GM23338 (cell line): Measurements from ENCODE around the gene TDRD1.

Experiments
- EZH2 ChIP-seq: fragments of 200-600 bp; sonication (generic); IDR thresholded peaks from one replicate; pipeline ENCODE4 v1.8.0; 2017; ENCODE audit warnings: antibody characterized with exemption, mild to moderate bottlenecking, low read depth; ENCODE audit not compliant: unreplicated experiment
- EZH2phosphoT487 ChIP-seq: fragments of 200-600 bp; sonication (generic); IDR thresholded peaks from one replicate; pipeline ENCODE4 v1.8.1; 2018; ENCODE audit warnings: antibody characterized with exemption; ENCODE audit not compliant: unreplicated experiment
- JUNB ChIP-seq: IDR thresholded peaks from one replicate; pipeline ENCODE4 v1.6.1; 2016; ENCODE audit warnings: antibody characterized with exemption; ENCODE audit not compliant: unreplicated experiment
- POLR2AphosphoS5 ChIP-seq: IDR thresholded peaks from 2 replicates; pipeline ENCODE4 v1.6.1; 2016; ENCODE audit warnings: antibody characterized with exemption, low read depth
- STAT1 ChIP-seq: IDR thresholded peaks from one replicate; pipeline ENCODE4 v1.6.1; 2016; ENCODE audit warnings: antibody characterized with exemption; ENCODE audit not compliant: unreplicated experiment
- ZNF331 ChIP-seq: fragments of 250-450 bp; sonication (Bioruptor Pico); IDR thresholded peaks from 2 replicates; pipeline ENCODE4 v1.5.0; 2020; ENCODE audit warnings: low read depth, mild to moderate bottlenecking, moderate library complexity
- TF ChIP-seq, protein P1 (sequence below), 2 experiments: fragments of 200-600 bp in 1 of 2; sonication (generic) in 1 of 2; conservative IDR thresholded peaks; 2 replicates each; pipeline versions ENCODE4 v1.5.1 to v1.6.1; 2016 to 2017; ENCODE audit warnings: antibody characterized with exemption in 2 of 2, low read depth in 2 of 2, mild to moderate bottlenecking in 2 of 2, moderate library complexity in 1 of 2
- TF ChIP-seq, protein P2 (sequence below): fragments of 250-450 bp; sonication (Bioruptor Pico); IDR thresholded peaks from 2 replicates; pipeline ENCODE4 v1.5.0; 2020; ENCODE audit warnings: mild to moderate bottlenecking, moderate library complexity
- TF ChIP-seq, protein P3 (sequence below): IDR thresholded peaks from one replicate; pipeline ENCODE4 v1.6.1; 2018; ENCODE audit warnings: antibody characterized with exemption; ENCODE audit not compliant: unreplicated experiment

DNA sequence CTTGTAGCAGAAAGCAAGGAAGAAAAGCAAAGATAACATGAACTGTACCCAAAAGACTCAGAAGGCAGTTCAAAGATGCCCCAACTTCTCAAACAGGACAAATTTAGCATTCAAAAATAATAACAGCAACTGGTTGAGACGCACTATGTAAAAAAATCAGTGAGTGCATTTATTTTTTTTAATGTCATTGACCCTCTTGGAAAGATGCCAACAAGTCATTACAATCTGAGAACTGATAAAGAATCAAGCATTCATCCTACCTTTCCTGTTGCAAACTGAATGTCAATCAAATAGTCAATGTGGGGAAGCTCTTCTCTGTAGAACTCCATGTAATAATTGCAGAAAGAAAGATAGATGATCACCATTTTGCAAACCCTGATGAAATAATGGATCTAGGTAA, 3.5 kb upstream of the TDRD1 start:
- TF ChIP-seq EZH2 (no peak), POLR2AphosphoS5 (no peak), ZNF331 (CRISPR knock-in tag) (no peak), EZH2phosphoT487 (no peak), JUNB (no peak), STAT1 (no peak)
- TF ChIP-seq, protein P1, sequence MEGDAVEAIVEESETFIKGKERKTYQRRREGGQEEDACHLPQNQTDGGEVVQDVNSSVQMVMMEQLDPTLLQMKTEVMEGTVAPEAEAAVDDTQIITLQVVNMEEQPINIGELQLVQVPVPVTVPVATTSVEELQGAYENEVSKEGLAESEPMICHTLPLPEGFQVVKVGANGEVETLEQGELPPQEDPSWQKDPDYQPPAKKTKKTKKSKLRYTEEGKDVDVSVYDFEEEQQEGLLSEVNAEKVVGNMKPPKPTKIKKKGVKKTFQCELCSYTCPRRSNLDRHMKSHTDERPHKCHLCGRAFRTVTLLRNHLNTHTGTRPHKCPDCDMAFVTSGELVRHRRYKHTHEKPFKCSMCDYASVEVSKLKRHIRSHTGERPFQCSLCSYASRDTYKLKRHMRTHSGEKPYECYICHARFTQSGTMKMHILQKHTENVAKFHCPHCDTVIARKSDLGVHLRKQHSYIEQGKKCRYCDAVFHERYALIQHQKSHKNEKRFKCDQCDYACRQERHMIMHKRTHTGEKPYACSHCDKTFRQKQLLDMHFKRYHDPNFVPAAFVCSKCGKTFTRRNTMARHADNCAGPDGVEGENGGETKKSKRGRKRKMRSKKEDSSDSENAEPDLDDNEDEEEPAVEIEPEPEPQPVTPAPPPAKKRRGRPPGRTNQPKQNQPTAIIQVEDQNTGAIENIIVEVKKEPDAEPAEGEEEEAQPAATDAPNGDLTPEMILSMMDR (conservative IDR thresholded peaks at IDR 0.05; ENCODE audit: low read depth in 2 of 2): no peak
- TF ChIP-seq, protein P2, sequence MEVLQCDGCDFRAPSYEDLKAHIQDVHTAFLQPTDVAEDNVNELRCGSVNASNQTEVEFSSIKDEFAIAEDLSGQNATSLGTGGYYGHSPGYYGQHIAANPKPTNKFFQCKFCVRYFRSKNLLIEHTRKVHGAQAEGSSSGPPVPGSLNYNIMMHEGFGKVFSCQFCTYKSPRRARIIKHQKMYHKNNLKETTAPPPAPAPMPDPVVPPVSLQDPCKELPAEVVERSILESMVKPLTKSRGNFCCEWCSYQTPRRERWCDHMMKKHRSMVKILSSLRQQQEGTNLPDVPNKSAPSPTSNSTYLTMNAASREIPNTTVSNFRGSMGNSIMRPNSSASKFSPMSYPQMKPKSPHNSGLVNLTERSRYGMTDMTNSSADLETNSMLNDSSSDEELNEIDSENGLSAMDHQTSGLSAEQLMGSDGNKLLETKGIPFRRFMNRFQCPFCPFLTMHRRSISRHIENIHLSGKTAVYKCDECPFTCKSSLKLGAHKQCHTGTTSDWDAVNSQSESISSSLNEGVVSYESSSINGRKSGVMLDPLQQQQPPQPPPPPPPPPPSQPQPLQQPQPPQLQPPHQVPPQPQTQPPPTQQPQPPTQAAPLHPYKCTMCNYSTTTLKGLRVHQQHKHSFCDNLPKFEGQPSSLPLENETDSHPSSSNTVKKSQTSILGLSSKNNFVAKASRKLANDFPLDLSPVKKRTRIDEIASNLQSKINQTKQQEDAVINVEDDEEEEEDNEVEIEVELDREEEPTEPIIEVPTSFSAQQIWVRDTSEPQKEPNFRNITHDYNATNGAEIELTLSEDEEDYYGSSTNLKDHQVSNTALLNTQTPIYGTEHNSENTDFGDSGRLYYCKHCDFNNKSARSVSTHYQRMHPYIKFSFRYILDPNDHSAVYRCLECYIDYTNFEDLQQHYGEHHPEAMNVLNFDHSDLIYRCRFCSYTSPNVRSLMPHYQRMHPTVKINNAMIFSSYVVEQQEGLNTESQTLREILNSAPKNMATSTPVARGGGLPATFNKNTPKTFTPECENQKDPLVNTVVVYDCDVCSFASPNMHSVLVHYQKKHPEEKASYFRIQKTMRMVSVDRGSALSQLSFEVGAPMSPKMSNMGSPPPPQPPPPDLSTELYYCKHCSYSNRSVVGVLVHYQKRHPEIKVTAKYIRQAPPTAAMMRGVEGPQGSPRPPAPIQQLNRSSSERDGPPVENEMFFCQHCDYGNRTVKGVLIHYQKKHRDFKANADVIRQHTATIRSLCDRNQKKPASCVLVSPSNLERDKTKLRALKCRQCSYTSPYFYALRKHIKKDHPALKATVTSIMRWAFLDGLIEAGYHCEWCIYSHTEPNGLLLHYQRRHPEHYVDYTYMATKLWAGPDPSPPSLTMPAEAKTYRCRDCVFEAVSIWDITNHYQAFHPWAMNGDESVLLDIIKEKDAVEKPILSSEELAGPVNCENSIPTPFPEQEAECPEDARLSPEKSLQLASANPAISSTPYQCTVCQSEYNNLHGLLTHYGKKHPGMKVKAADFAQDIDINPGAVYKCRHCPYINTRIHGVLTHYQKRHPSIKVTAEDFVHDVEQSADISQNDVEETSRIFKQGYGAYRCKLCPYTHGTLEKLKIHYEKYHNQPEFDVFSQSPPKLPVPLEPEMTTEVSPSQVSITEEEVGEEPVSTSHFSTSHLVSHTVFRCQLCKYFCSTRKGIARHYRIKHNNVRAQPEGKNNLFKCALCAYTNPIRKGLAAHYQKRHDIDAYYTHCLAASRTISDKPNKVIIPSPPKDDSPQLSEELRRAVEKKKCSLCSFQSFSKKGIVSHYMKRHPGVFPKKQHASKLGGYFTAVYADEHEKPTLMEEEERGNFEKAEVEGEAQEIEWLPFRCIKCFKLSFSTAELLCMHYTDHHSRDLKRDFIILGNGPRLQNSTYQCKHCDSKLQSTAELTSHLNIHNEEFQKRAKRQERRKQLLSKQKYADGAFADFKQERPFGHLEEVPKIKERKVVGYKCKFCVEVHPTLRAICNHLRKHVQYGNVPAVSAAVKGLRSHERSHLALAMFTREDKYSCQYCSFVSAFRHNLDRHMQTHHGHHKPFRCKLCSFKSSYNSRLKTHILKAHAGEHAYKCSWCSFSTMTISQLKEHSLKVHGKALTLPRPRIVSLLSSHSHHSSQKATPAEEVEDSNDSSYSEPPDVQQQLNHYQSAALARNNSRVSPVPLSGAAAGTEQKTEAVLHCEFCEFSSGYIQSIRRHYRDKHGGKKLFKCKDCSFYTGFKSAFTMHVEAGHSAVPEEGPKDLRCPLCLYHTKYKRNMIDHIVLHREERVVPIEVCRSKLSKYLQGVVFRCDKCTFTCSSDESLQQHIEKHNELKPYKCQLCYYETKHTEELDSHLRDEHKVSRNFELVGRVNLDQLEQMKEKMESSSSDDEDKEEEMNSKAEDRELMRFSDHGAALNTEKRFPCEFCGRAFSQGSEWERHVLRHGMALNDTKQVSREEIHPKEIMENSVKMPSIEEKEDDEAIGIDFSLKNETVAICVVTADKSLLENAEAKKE (CRISPR knock-in tag): no peak
- TF ChIP-seq, protein P3, sequence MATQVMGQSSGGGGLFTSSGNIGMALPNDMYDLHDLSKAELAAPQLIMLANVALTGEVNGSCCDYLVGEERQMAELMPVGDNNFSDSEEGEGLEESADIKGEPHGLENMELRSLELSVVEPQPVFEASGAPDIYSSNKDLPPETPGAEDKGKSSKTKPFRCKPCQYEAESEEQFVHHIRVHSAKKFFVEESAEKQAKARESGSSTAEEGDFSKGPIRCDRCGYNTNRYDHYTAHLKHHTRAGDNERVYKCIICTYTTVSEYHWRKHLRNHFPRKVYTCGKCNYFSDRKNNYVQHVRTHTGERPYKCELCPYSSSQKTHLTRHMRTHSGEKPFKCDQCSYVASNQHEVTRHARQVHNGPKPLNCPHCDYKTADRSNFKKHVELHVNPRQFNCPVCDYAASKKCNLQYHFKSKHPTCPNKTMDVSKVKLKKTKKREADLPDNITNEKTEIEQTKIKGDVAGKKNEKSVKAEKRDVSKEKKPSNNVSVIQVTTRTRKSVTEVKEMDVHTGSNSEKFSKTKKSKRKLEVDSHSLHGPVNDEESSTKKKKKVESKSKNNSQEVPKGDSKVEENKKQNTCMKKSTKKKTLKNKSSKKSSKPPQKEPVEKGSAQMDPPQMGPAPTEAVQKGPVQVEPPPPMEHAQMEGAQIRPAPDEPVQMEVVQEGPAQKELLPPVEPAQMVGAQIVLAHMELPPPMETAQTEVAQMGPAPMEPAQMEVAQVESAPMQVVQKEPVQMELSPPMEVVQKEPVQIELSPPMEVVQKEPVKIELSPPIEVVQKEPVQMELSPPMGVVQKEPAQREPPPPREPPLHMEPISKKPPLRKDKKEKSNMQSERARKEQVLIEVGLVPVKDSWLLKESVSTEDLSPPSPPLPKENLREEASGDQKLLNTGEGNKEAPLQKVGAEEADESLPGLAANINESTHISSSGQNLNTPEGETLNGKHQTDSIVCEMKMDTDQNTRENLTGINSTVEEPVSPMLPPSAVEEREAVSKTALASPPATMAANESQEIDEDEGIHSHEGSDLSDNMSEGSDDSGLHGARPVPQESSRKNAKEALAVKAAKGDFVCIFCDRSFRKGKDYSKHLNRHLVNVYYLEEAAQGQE: no peak
